GM13976 (cell line): Measurements from ENCODE around the gene DMRTA2.

ENCODE experiments used
- DNase-seq: peaks from one replicate; pipeline ENCODE4 v3.0.0; 2012; ENCODE audit warnings: low spot score
- CTCF ChIP-seq: IDR thresholded peaks from 2 replicates; pipeline ENCODE4 v1.5.1; 2012; ENCODE audit warnings: borderline replicate concordance, mild to moderate bottlenecking; ENCODE audit not compliant: insufficient read depth; ENCODE audit errors: extremely low read depth, missing control alignments, control extremely low read depth
- in situ Hi-C: fragments of 300-500 bp; cut with MboI; formaldehyde crosslinking; loops from one replicate; pipeline ENCODE4 v1.12.0; 2022; ENCODE audit warnings: low sequenced_read_pairs, mixed read lengths, inconsistent platforms; ENCODE audit not compliant: unreplicated experiment

Gene DMRTA2

GRCh38 chr1:50368179-50369007 is 54.9 kb downstream of the DMRTA2 start:
- peak; percentile 65 for DNase-seq
- peak; percentile 67 for TF ChIP-seq CTCF
- in situ Hi-C loops = loop anchor here (25.0 kb wide), 1 partner anchor 344 kb away; no protein-coding TSS in a partner anchor
